HEK293 (cell line): ENCODE results near the gene LKAAEAR1.

ENCODE experiments used
- CTCF ChIP-seq: fragments of 450-650 bp; formaldehyde crosslinking; IDR thresholded peaks from 2 replicates; pipeline ENCODE4 v1.5.1; 2016; ENCODE audit warnings: missing biosample characterization, missing genetic modification characterization
- EGR2 ChIP-seq: fragments of 450-650 bp; formaldehyde crosslinking; IDR thresholded peaks from 2 replicates; pipeline ENCODE4 v1.5.1; 2016; ENCODE audit warnings: low read depth, missing biosample characterization, missing genetic modification characterization
- GLIS1 ChIP-seq: fragments of 450-650 bp; formaldehyde crosslinking; IDR thresholded peaks from 2 replicates; pipeline ENCODE4 v1.5.1; 2016; ENCODE audit warnings: missing biosample characterization, missing genetic modification characterization
- INSM2 ChIP-seq: fragments of 450-650 bp; formaldehyde crosslinking; IDR thresholded peaks from 2 replicates; pipeline ENCODE4 v1.5.1; 2016; ENCODE audit warnings: missing biosample characterization, missing genetic modification characterization
- KLF1 ChIP-seq: fragments of 450-650 bp; formaldehyde crosslinking; IDR thresholded peaks from 2 replicates; pipeline ENCODE4 v1.5.1; 2016; ENCODE audit warnings: missing biosample characterization, missing genetic modification characterization
- KLF8 ChIP-seq: fragments of 450-650 bp; formaldehyde crosslinking; IDR thresholded peaks from 2 replicates; pipeline ENCODE4 v1.5.1; 2016; ENCODE audit warnings: missing biosample characterization, missing genetic modification characterization
- KLF9 ChIP-seq: fragments of 450-650 bp; formaldehyde crosslinking; IDR thresholded peaks from 2 replicates; pipeline ENCODE4 v1.5.1; 2016; ENCODE audit warnings: missing biosample characterization, missing genetic modification characterization, low read depth
- PRDM10 ChIP-seq: fragments of 450-650 bp; formaldehyde crosslinking; IDR thresholded peaks from 2 replicates; pipeline ENCODE4 v1.5.1; 2016; ENCODE audit warnings: missing biosample characterization, missing genetic modification characterization
- TRIM28 ChIP-seq: IDR thresholded peaks from 2 replicates; pipeline ENCODE4 v1.6.1; 2011; ENCODE audit warnings: low read length, control low read depth, borderline replicate concordance
- ZBTB11 ChIP-seq: fragments of 450-650 bp; formaldehyde crosslinking; conservative IDR thresholded peaks from 2 replicates; pipeline ENCODE4 v1.5.1; 2016; ENCODE audit warnings: low read depth, missing biosample characterization, missing genetic modification characterization
- ZBTB26 ChIP-seq: fragments of 450-650 bp; formaldehyde crosslinking; optimal IDR thresholded peaks from 2 replicates; pipeline ENCODE3; 2016; ENCODE audit warnings: missing biosample characterization, mild to moderate bottlenecking, missing genetic modification characterization
- ZBTB48 ChIP-seq: fragments of 450-650 bp; formaldehyde crosslinking; IDR thresholded peaks from 2 replicates; pipeline ENCODE4 v1.5.1; 2016; ENCODE audit warnings: missing biosample characterization, missing genetic modification characterization
- ZBTB6 ChIP-seq: fragments of 450-650 bp; formaldehyde crosslinking; IDR thresholded peaks from 2 replicates; pipeline ENCODE4 v1.5.1; 2017; ENCODE audit warnings: missing biosample characterization, missing genetic modification characterization
- ZFHX2 ChIP-seq: fragments of 450-650 bp; formaldehyde crosslinking; conservative IDR thresholded peaks from 2 replicates; pipeline ENCODE4 v1.5.1; 2016; ENCODE audit warnings: missing biosample characterization, missing genetic modification characterization
- ZFP37 ChIP-seq: fragments of 450-650 bp; formaldehyde crosslinking; IDR thresholded peaks from 2 replicates; pipeline ENCODE4 v1.5.1; 2016; ENCODE audit warnings: missing biosample characterization, missing genetic modification characterization
- ZFP69B ChIP-seq: fragments of 450-650 bp; formaldehyde crosslinking; IDR thresholded peaks from 2 replicates; pipeline ENCODE4 v1.5.1; 2016; ENCODE audit warnings: missing biosample characterization, missing genetic modification characterization
- ZNF10 ChIP-seq: fragments of 450-650 bp; formaldehyde crosslinking; IDR thresholded peaks from 2 replicates; pipeline ENCODE4 v1.5.1; 2017; ENCODE audit warnings: missing biosample characterization, missing genetic modification characterization
- ZNF335 ChIP-seq: fragments of 450-650 bp; formaldehyde crosslinking; conservative IDR thresholded peaks from 2 replicates; pipeline ENCODE4 v1.5.1; 2016; ENCODE audit warnings: missing biosample characterization, missing genetic modification characterization
- ZNF426 ChIP-seq: fragments of 450-650 bp; formaldehyde crosslinking; IDR thresholded peaks from 2 replicates; pipeline ENCODE4 v1.5.1; 2017; ENCODE audit warnings: missing biosample characterization, missing genetic modification characterization, mild to moderate bottlenecking, inconsistent platforms, moderate library complexity
- ZNF585B ChIP-seq: fragments of 450-650 bp; formaldehyde crosslinking; IDR thresholded peaks from 2 replicates; pipeline ENCODE4 v1.5.1; 2016; ENCODE audit warnings: missing biosample characterization, missing genetic modification characterization
- ZNF600 ChIP-seq: fragments of 450-650 bp; formaldehyde crosslinking; IDR thresholded peaks from 2 replicates; pipeline ENCODE4 v1.5.1; 2016; ENCODE audit warnings: missing biosample characterization, missing genetic modification characterization
- ZNF626 ChIP-seq: fragments of 450-650 bp; sonication (Bioruptor Pico); formaldehyde crosslinking; IDR thresholded peaks from 2 replicates; pipeline ENCODE4 v1.5.1; 2018; ENCODE audit warnings: missing biosample characterization, missing genetic modification characterization, inconsistent platforms
- ZNF677 ChIP-seq: fragments of 450-650 bp; IDR thresholded peaks from 2 replicates; pipeline ENCODE4 v1.5.0; 2018; ENCODE audit warnings: missing biosample characterization, mild to moderate bottlenecking, missing genetic modification characterization, moderate library complexity
- ZNF692 ChIP-seq: fragments of 450-650 bp; formaldehyde crosslinking; IDR thresholded peaks from 2 replicates; pipeline ENCODE4 v1.5.1; 2016; ENCODE audit warnings: missing biosample characterization, missing genetic modification characterization
- ZSCAN30 ChIP-seq: fragments of 450-650 bp; IDR thresholded peaks from 2 replicates; pipeline ENCODE4 v1.5.1; 2018; ENCODE audit warnings: missing biosample characterization, mild to moderate bottlenecking, missing genetic modification characterization, moderate library complexity

LKAAEAR1 gene

GRCh38 chr20:64079273-64080012 is 4.8 kb downstream of the LKAAEAR1 start, which contains the start of gene RGS19 (continued):
- TF ChIP-seq ZBTB6 (peak; percentile 42; the same call in 1 of the 2 replicates), ZBTB48 (0 out of 2 replicates have a peak, but pooled peaks have one; percentile 19), KLF8 (tag by site-specific recombination) (peak; percentile 85), GLIS1 (peak; percentile 40), ZBTB26 (tag by site-specific recombination) (peak; percentile 71), ZSCAN30 (tag by site-specific recombination) (peak; percentile 39; the same call in 1 of the 2 replicates), ZNF10 (tag by site-specific recombination) (no peak), ZNF626 (tag by site-specific recombination) (no peak), ZNF585B (no peak), KLF1 (tag by site-specific recombination) (peak; percentile 92), ZFP69B (tag by site-specific recombination) (peak; percentile 89), ZNF426 (tag by site-specific recombination) (no peak), TRIM28 (no peak), ZNF600 (no peak), PRDM10 (tag by site-specific recombination) (no peak), ZNF335 (tag by site-specific recombination) (peak; percentile 34), ZNF677 (tag by site-specific recombination) (no peak), ZFP37 (no peak), ZNF692 (tag by site-specific recombination) (peak; percentile 95), INSM2 (tag by site-specific recombination) (no peak), EGR2 (tag by site-specific recombination) (peak; percentile 43; the same call in 1 of the 2 replicates), CTCF (tag by site-specific recombination) (peak; percentile 12; the same call in 1 of the 2 replicates), KLF9 (peak; percentile 69), ZBTB11 (tag by site-specific recombination) (peak; percentile 37; the same call in 1 of the 2 replicates), ZFHX2 (tag by site-specific recombination) (peak; percentile 63)
